ENCODE results near the gene KDM4B. TPM values are rescaled to one million over a fixed set of nuclear protein-coding genes. Genes with fewer than 3 reads are reported as not detected.

The KDM4B gene
- total RNA-seq, 1 experiment from 2014 or later, result 35.9 TPM

DNA sequence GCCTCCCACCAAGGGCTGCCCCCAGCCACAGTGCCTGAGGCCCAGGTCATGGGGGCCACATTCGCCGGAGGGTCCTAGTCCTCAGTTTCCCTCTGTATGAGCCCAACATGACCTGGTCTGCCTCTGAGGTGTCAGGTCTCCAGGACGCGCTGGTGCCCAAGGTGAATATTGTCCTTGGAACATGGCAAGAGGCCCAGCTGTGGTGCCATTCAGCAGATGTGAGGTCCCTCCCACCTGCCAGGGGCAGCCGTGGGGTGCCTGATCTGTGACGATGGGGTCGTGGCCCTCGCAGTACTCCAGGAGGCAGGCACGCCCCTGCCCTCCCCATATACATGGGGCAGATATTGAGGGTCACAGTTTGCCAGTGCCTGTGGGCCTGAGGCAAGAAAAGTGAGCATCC lies 151.9 kb downstream of the KDM4B start:
- ChIA-PET RAD21 (ENCODE audit: low non-redundant PET in 1 of 2, low total read pairs in 2 of 2, uncharacterized antibody in 2 of 2, unreplicated experiment in 2 of 2) (no interaction called here), POLR2A (no interaction called here), CTCF (no interaction called here)
- intact Hi-C loops (cut with micrococcal nuclease), result no loop called here
- no peak overlapping the region for H3K4me3 ChIP-seq (replicated peaks in 1 of 2; ENCODE audit: low read depth in 1 of 2, low read length in 2 of 2)
- TF ChIP-seq RAD21 (IDR thresholded peaks at IDR 0.05; ENCODE audit: low read depth) (no peak), EZH2 (IDR thresholded peaks at IDR 0.05) (no peak), EGR1 (IDR thresholded peaks at IDR 0.05; ENCODE audit: low read depth) (no peak), CBX3 (IDR thresholded peaks at IDR 0.05; ENCODE audit: low read depth) (no peak), ZNF274 (IDR thresholded peaks at IDR 0.05; ENCODE audit: low read depth, low read length) (no peak), TCF7L2 (IDR thresholded peaks at IDR 0.05; ENCODE audit: borderline replicate concordance, extremely low read depth, insufficient read depth, insufficient read length) (no peak), EZH2phosphoT487 (IDR thresholded peaks at IDR 0.05; ENCODE audit: borderline replicate concordance) (no peak), FOSL1 (IDR thresholded peaks at IDR 0.05; ENCODE audit: low read depth) (no peak), ZFX (IDR thresholded peaks at IDR 0.05) (no peak)
- TF ChIP-seq, protein P1, sequence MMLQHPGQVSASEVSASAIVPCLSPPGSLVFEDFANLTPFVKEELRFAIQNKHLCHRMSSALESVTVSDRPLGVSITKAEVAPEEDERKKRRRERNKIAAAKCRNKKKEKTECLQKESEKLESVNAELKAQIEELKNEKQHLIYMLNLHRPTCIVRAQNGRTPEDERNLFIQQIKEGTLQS (IDR thresholded peaks at IDR 0.05), result no peak
- TF ChIP-seq, protein P2, sequence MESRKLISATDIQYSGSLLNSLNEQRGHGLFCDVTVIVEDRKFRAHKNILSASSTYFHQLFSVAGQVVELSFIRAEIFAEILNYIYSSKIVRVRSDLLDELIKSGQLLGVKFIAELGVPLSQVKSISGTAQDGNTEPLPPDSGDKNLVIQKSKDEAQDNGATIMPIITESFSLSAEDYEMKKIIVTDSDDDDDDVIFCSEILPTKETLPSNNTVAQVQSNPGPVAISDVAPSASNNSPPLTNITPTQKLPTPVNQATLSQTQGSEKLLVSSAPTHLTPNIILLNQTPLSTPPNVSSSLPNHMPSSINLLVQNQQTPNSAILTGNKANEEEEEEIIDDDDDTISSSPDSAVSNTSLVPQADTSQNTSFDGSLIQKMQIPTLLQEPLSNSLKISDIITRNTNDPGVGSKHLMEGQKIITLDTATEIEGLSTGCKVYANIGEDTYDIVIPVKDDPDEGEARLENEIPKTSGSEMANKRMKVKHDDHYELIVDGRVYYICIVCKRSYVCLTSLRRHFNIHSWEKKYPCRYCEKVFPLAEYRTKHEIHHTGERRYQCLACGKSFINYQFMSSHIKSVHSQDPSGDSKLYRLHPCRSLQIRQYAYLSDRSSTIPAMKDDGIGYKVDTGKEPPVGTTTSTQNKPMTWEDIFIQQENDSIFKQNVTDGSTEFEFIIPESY (IDR thresholded peaks at IDR 0.05; ENCODE audit: extremely low read depth, insufficient replicate concordance, low read length), result no peak
- no peaks in the 10 kb centered on the region for H3K9me2 ChIP-seq (ENCODE audit: insufficient read depth)
- H3K36me3 ChIP-seq (ENCODE audit: control insufficient read depth in 1 of 2, insufficient read depth in 2 of 2, low read length in 2 of 2), result no peaks in the 10 kb centered on the region
- no TSS peak for BruUV-seq (replicated peaks)
- H3K27me3 ChIP-seq (ENCODE audit: insufficient read depth, low read length), result no peaks in the 10 kb centered on the region
- H2AFZ ChIP-seq (ENCODE audit: low read depth, low read length, poor library complexity, severe bottlenecking), result no peak overlapping the region
- H3K9me3 ChIP-seq (ENCODE audit: control insufficient read depth in 1 of 2, insufficient read depth in 1 of 2, low read depth in 1 of 2, low read length in 2 of 2), result no peaks in the 10 kb centered on the region
- no peaks in the 10 kb centered on the region for H3K4me1 ChIP-seq (ENCODE audit: control insufficient read depth in 1 of 2, insufficient read depth in 2 of 2, low read length in 2 of 2)
- H3K27ac ChIP-seq (ENCODE audit: low read depth, low read length), result no peak overlapping the region
- H4K20me1 ChIP-seq (ENCODE audit: insufficient read depth), result no peaks in the 10 kb centered on the region
- no peak overlapping the region for H3K4me2 ChIP-seq (ENCODE audit: low read length)
- no peak for ATAC-seq
- no peak overlapping the region for H3K9ac ChIP-seq (ENCODE audit: low read length)
- H3K79me2 ChIP-seq (ENCODE audit: insufficient read depth, low read length), result no peaks in the 10 kb centered on the region
- DNase-seq (ENCODE audit: low read depth, low spot score), result no peak

All from HCT116 (cell line).